NB4 (cell line): ENCODE results near the gene CFAP100.

ENCODE experiments used
- DNase-seq: peaks from one replicate; pipeline ENCODE4 v3.0.0; 2010; ENCODE audit warnings: low read depth
- H3K4me3 ChIP-seq: one replicate; pipeline ENCODE4 v1.5.1; 2011; ENCODE audit warnings: mild to moderate bottlenecking, low read depth, low read length, moderate library complexity
- CTCF ChIP-seq: IDR thresholded peaks from one replicate; pipeline ENCODE4 v1.5.1; 2012; ENCODE audit warnings: low read depth, low read length
- MAX ChIP-seq: IDR thresholded peaks from 2 replicates; pipeline ENCODE4 v1.6.1; 2011; ENCODE audit warnings: low read depth, low read length
- MYC ChIP-seq: IDR thresholded peaks from 2 replicates; pipeline ENCODE4 v1.6.1; 2011; ENCODE audit warnings: low read depth, low read length
- POLR2A ChIP-seq: IDR thresholded peaks from 2 replicates; pipeline ENCODE4 v1.6.1; 2011; ENCODE audit warnings: mild to moderate bottlenecking; ENCODE audit not compliant: insufficient read length; ENCODE audit errors: extremely low read depth

Gene CFAP100

GRCh38 chr3:126485176-126485897 lies 90.6 kb downstream of the CFAP100 start:
- no peak for TF ChIP-seq MYC
- no peak for TF ChIP-seq POLR2A
- no peak for TF ChIP-seq MAX
- TF ChIP-seq CTCF = no peak
- no peak for DNase-seq
- no peak overlapping the region for H3K4me3 ChIP-seq

- TF ChIP-seq MAX = no peak
- no peak for TF ChIP-seq MYC
- no peak for TF ChIP-seq CTCF
- TF ChIP-seq POLR2A = no peak
- no peak overlapping the region for H3K4me3 ChIP-seq
- DNase-seq = no peak
These were observed 91.2 kb downstream of the CFAP100 start for GRCh38 chr3:126485956-126486355.
